GM12872 (cell line): Measurements from ENCODE around the gene AHSG.

Experiments
- TF ChIP-seq, protein P1 (sequence below): IDR thresholded peaks from 3 replicates; pipeline ENCODE4 v1.5.1; 2011; ENCODE audit warnings: low read depth, mild to moderate bottlenecking, low read length, moderate library complexity; ENCODE audit not compliant: insufficient read depth

Gene AHSG

GRCh38 chr3:186621894-186622650 lies 9.2 kb downstream of the AHSG start:
- TF ChIP-seq, protein P1, sequence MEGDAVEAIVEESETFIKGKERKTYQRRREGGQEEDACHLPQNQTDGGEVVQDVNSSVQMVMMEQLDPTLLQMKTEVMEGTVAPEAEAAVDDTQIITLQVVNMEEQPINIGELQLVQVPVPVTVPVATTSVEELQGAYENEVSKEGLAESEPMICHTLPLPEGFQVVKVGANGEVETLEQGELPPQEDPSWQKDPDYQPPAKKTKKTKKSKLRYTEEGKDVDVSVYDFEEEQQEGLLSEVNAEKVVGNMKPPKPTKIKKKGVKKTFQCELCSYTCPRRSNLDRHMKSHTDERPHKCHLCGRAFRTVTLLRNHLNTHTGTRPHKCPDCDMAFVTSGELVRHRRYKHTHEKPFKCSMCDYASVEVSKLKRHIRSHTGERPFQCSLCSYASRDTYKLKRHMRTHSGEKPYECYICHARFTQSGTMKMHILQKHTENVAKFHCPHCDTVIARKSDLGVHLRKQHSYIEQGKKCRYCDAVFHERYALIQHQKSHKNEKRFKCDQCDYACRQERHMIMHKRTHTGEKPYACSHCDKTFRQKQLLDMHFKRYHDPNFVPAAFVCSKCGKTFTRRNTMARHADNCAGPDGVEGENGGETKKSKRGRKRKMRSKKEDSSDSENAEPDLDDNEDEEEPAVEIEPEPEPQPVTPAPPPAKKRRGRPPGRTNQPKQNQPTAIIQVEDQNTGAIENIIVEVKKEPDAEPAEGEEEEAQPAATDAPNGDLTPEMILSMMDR = no peak

GRCh38 chr3:186622651-186623310 lies 9.9 kb downstream of the AHSG start:
- TF ChIP-seq, protein P1 = no peak

DNA sequence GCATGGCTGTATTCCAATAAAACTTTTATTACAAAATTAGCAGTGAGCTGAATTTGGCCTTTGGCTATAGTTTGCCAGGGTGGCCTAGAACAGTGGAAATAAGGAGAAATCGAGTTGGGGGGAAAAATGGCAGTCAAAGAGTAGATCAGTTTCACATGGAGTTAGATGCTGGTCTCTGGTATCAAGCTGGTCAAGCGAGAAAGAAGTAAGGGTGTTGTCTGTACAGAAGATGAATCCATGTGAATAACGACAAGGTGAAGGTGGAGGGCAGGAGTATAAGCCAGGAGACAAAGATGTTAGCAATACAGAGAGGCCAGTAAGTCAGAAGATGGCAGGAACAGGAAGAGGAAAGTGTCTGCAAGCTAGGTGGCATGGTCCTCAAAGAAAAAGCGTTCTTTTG lies 11.7 kb downstream of the AHSG start:
- TF ChIP-seq, protein P1 = no peak

GRCh38 chr3:186625600-186626042 lies 12.8 kb downstream of the AHSG start:
- TF ChIP-seq, protein P1 = no peak

DNA sequence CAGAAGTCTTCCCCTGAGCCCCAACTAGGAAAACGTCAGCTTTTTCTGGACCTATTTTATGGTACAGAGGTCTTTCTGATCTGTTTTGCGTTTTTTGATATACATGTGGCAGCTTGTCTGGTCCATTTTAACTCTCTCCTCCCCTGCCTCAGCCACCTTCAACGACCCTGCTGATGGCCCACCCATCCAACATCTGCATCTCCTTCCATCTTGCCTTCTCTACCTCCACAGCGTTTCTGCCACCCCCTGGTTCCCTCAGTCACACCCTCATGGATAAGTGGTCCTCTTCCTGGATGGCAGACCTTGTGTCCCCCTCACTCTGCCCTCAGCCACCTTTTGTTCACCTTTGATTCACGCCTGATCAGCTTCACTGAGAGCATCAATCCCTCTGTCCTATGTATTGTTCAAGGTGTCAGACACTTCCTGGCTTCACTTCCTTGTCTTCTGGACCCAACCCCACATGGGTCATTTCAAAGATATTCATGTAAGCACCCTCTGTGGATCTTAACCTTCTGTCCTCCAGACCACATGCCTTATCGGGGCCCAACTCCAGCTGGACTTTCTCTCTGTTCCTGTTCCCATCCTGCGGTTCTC lies 13.5 kb downstream of the AHSG start:
- TF ChIP-seq, protein P1 = no peak

DNA sequence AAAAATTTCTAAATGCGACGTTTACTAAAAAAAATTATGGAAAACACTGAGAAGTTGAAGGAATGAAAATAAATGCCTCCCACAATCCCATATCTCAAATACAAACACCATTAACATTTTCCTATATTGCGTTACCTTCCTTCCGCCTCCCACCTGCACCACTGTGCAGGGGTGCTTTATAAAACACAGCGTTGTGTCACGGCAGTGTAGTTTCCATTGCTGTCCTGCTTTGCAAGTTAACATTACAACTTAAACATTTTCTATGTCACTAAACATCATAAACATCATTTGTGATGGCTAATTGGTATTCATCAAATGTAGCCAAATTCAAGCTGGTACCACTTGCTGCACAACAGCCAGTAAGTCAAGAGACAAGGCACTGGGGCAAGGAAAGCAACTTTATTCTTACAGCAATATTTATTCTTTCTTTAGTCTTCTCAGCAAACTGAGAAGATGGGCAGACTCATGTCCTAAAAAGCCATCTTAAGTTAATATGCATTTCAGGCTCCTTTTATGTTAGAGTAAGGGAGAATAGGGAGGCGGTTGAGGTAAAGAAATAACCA lies 15.1 kb downstream of the AHSG start:
- TF ChIP-seq, protein P1 = no peak

DNA sequence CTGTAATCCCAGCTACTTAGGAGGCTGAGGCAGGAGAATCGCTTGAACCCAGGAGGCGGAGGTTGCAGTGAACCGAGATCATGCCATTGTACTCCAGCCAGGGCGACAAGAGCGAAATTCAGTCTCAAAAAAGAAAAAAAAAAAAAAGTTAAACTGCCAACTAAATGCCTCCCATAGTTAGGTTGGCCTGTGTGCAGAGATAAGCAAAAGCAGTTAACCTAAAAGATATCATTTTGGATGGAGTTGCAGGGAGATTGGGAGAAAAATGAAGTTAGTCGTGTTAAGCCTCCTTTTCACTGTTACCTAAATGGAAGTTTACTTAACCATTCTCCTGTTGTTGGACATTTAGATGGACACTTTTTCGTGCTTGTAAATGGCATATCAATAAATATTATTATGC lies 15.9 kb downstream of the AHSG start:
- TF ChIP-seq, protein P1 = no peak
